ENCODE data around the gene LSR. TPM values are rescaled to one million over a fixed set of nuclear protein-coding genes. Genes with fewer than 3 reads are reported as not detected.

LSR gene
- total and polyA plus RNA-seq, 2 donors (not counting 1 experiment from before 2014, with no cell fraction given) = 37.2 to 45.3 TPM

DNA sequence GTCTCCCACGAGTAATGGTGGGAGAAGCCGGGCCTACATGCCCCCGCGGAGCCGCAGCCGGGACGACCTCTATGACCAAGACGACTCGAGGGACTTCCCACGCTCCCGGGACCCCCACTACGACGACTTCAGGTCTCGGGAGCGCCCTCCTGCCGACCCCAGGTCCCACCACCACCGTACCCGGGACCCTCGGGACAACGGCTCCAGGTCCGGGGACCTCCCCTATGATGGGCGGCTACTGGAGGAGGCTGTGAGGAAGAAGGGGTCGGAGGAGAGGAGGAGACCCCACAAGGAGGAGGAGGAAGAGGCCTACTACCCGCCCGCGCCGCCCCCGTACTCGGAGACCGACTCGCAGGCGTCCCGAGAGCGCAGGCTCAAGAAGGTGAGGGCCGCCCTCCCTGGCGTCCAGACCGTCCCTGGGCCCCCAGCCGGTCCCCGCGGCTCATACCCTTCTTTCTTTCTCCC is 18.6 kb downstream of the LSR start:
- Mint-ChIP-seq H3K4me3 (peak overlapping the region; percentile 91), H3K27ac (peak overlapping the region; percentile 95), H3K27me3 (no peaks in the 10 kb centered on the region), H3K4me1 (peaks cover 58% of the 10 kb centered on the region), H3K9me3 (ENCODE audit: insufficient read depth) (no peaks in the 10 kb centered on the region)
- H3K79me2 ChIP-seq (ENCODE audit: control insufficient read depth, insufficient read depth, low read length) = peaks cover 40% of the 10 kb centered on the region
- H4K20me1 ChIP-seq (ENCODE audit: control insufficient read depth, insufficient read depth, low read length, poor library complexity, severe bottlenecking) = peaks cover 37% of the 10 kb centered on the region
- H3K4me1 ChIP-seq (ENCODE audit: control insufficient read depth in 2 of 2, insufficient read depth in 2 of 2, low read length in 2 of 2) = peaks cover 43 to 64% of the 10 kb centered on the region in 2 donors
- H3K27me3 ChIP-seq (replicated peaks in 1 of 4; ENCODE audit: control extremely low read depth in 1 of 4, control insufficient read depth in 3 of 4, insufficient read depth in 4 of 4, low read length in 3 of 4) = no peaks in the 10 kb centered on the region
- TF ChIP-seq, protein P1, sequence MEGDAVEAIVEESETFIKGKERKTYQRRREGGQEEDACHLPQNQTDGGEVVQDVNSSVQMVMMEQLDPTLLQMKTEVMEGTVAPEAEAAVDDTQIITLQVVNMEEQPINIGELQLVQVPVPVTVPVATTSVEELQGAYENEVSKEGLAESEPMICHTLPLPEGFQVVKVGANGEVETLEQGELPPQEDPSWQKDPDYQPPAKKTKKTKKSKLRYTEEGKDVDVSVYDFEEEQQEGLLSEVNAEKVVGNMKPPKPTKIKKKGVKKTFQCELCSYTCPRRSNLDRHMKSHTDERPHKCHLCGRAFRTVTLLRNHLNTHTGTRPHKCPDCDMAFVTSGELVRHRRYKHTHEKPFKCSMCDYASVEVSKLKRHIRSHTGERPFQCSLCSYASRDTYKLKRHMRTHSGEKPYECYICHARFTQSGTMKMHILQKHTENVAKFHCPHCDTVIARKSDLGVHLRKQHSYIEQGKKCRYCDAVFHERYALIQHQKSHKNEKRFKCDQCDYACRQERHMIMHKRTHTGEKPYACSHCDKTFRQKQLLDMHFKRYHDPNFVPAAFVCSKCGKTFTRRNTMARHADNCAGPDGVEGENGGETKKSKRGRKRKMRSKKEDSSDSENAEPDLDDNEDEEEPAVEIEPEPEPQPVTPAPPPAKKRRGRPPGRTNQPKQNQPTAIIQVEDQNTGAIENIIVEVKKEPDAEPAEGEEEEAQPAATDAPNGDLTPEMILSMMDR (IDR thresholded peaks at IDR 0.05) = no peak
- TF ChIP-seq EZH2 (IDR thresholded peaks at IDR 0.05; ENCODE audit: borderline replicate concordance, insufficient read depth, low read depth, low read length, poor library complexity, severe bottlenecking) = no peak
- ChIA-PET CTCF (interaction anchor here (1.0 to 1.3 kb wide), 3 partner anchors 126 to 201 kb away, joined by 3 to 4 read pairs (median 3); no protein-coding TSS in a partner anchor), POLR2A (interaction anchor here (0.6 to 1.2 kb wide), 3 partner anchors 9 to 873 kb away, joined by 3 read pairs; partner anchors contain the start of gene CAPNS1)
- H2AFZ ChIP-seq (ENCODE audit: insufficient read depth, low read depth, low read length, poor library complexity, severe bottlenecking) = peak overlapping the region; percentile 80
- H3K4me2 ChIP-seq (replicated peaks; ENCODE audit: low read depth, low read length, poor library complexity, severe bottlenecking) = peak overlapping the region; percentile 95
- peak overlapping the region; percentile 60 to 88 for H3K27ac ChIP-seq (ENCODE audit: low read length in 2 of 2)
- no peaks in the 10 kb centered on the region for H3K9me3 ChIP-seq (ENCODE audit: control extremely low read depth in 1 of 3, control insufficient read depth in 2 of 3, insufficient read depth in 1 of 3, low read length in 2 of 3)
- peak overlapping the region; percentile 91 for H3K9ac ChIP-seq (ENCODE audit: low read length)
- peaks cover 0 to 27% of the 10 kb centered on the region in 2 experiments for H3K36me3 ChIP-seq (replicated peaks in 1 of 2; ENCODE audit: control extremely low read depth in 1 of 2, control insufficient read depth in 1 of 2, extremely low read depth in 1 of 2, insufficient read depth in 2 of 2, low read length in 1 of 2)
- ATAC-seq (ENCODE audit: low read depth) (no peak), DNase-seq (no peak)
- intact Hi-C loops (cut with micrococcal nuclease) = loop anchor here (1.0 to 5.0 kb wide), 2 partner anchors 126 to 200 kb away; no protein-coding TSS in a partner anchor
- H3K4me3 ChIP-seq (ENCODE audit: control extremely low read depth in 1 of 5, extremely low read depth in 1 of 5, insufficient read depth in 1 of 5, low read depth in 2 of 5, low read length in 4 of 5) = peak overlapping the region; percentile 68 to 97 (median 77)
- WGBS (ENCODE audit: insufficient coverage) = under 1% methylated on average over 35 of the region's 40 CpGs
